Measurements from ENCODE around the gene CACNA1I. TPM values are rescaled to one million over a fixed set of nuclear protein-coding genes. Genes with fewer than 3 reads are reported as not detected.

Gene CACNA1I
- total and polyA plus RNA-seq, 2 of the 8 experiments (the other 6 are each of a cell fraction or from before 2014, with no cell fraction given), result 0.77 to 1.2 TPM

DNA sequence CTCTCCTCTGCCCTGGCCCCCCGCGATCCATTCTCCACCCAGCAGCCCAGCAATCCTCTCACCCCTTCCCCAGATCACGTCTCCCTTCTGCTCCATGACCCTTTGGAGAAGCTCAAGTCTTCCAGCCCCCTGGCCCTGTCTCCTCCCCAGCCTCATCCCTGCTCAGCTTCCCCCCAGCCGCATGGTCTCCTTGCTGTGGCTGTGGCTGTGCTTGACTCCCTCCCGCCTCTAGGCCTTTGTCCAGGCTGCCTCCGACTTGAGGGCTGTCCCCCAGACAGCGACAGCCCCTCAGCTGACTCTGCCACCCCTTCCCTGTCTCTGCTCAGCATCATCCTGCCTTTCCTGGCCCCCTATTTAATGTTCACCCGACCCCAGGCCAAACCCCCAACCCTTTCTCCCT lies 59.3 kb downstream of the CACNA1I start:
- 75% methylated on average over 8 of the region's 8 CpGs; no CpG with 5 or more reads in 1 of the 2 experiments for WGBS, 2 experiments (ENCODE audit: extremely low coverage in 1 of 2, insufficient coverage in 1 of 2, insufficient read length in 1 of 2, insufficient replicate concordance in 2 of 2, low coverage in 1 of 2, low lambda C conversion rate in 2 of 2, missing lambda C conversion rate in 1 of 2)
- Histone ChIP-seq H3K4me3 (ENCODE audit: extremely low read depth in 1 of 4, insufficient read depth in 2 of 4, low read depth in 3 of 4, low read length in 4 of 4) (no peak overlapping the region), H3K79me2 (ENCODE audit: control insufficient read depth in 1 of 2, insufficient read depth in 2 of 2, low read length in 2 of 2) (no peaks in the 10 kb centered on the region), H3K4me2 (ENCODE audit: insufficient read depth in 1 of 2, low read depth in 2 of 2, low read length in 2 of 2) (no peak overlapping the region), H3K79me1 (ENCODE audit: low read depth, low read length) (no peaks in the 10 kb centered on the region), H4K91ac (replicated peaks; ENCODE audit: insufficient read length, low read length) (no peak overlapping the region), H4K8ac (ENCODE audit: extremely low read depth, insufficient read depth, low read length) (peak overlapping the region; percentile 35; the same call in 1 of the 2 replicates), H3K14ac (ENCODE audit: insufficient read length) (no peak overlapping the region), H2BK20ac (ENCODE audit: low read length) (no peak overlapping the region), H2AFZ (ENCODE audit: low read length) (no peak overlapping the region), H3K18ac (ENCODE audit: extremely low read depth, low read length) (no peak overlapping the region), H3K27me3 (replicated peaks in 1 of 4; ENCODE audit: control insufficient read depth in 3 of 4, extremely low read depth in 1 of 4, insufficient read depth in 3 of 4, low read length in 3 of 4) (no peaks in the 10 kb centered on the region), H3K23ac (ENCODE audit: insufficient read length) (no peak overlapping the region), H2BK15ac (ENCODE audit: low read length) (no peak overlapping the region), H4K5ac (ENCODE audit: insufficient read length, low read depth, low read length) (no peak overlapping the region), H3K27ac (ENCODE audit: low read depth, low read length) (no peak overlapping the region), H3K9me3 (ENCODE audit: insufficient read depth in 2 of 2, low read depth in 1 of 2, low read length in 1 of 2) (no peaks in the 10 kb centered on the region), H2BK5ac (ENCODE audit: low read depth, low read length) (no peak overlapping the region; the same call in 1 of the 2 replicates), H3K4ac (replicated peaks; ENCODE audit: insufficient read length, low read depth, low read length) (no peak overlapping the region), H2BK120ac (replicated peaks; ENCODE audit: low read depth, low read length) (no peak overlapping the region), H2AK5ac (ENCODE audit: low read depth, low read length) (no peak overlapping the region), H2BK12ac (ENCODE audit: low read depth, low read length) (peak overlapping the region; percentile 27; the same call in 1 of the 2 replicates), H3K23me2 (ENCODE audit: low read depth, low read length) (no peaks in the 10 kb centered on the region; the same call in 1 of the 2 replicates), H3K36me3 (ENCODE audit: control insufficient read depth in 2 of 4, insufficient read depth in 4 of 4, low read length in 3 of 4) (no peaks in the 10 kb centered on the region), H3K56ac (replicated peaks; ENCODE audit: insufficient read length, low read depth, low read length) (no peak overlapping the region), H4K20me1 (replicated peaks in 1 of 2; ENCODE audit: control insufficient read depth in 1 of 2, insufficient read depth in 2 of 2, low read length in 2 of 2) (peaks cover 0 to 3% of the 10 kb centered on the region in 2 experiments), H3K9ac (replicated peaks in 1 of 4; ENCODE audit: extremely low read depth in 1 of 4, low read depth in 3 of 4, low read length in 3 of 4) (no peak overlapping the region), H3K4me1 (replicated peaks in 1 of 4; ENCODE audit: control insufficient read depth in 3 of 4, insufficient read depth in 4 of 4, low read length in 3 of 4) (peaks cover 3 to 19% (median 7%) of the 10 kb centered on the region in 4 experiments)
- ChIA-PET POLR2A (ENCODE audit: partially characterized antibody) (interaction anchor here (1.0 to 1.2 kb wide), 2 partner anchors 54 to 286 kb away, joined by 3 read pairs; no protein-coding TSS in a partner anchor), CTCF (ENCODE audit: partially characterized antibody) (interaction anchor here (0.9 to 1.9 kb wide), 2 partner anchors 14 to 132 kb away, joined by 4 read pairs; no protein-coding TSS in a partner anchor)
- no peak for FAIRE-seq
- no peak for DNase-seq (ENCODE audit: low read depth in 1 of 2, low spot score in 2 of 2)
- TF ChIP-seq POLR2AphosphoS5 (IDR thresholded peaks at IDR 0.05; ENCODE audit: low read depth, low read length) (no peak), SIN3A (conservative IDR thresholded peaks at IDR 0.05 in 1 of 2, IDR thresholded peaks at IDR 0.05 in 1 of 2; ENCODE audit: low read depth in 1 of 2, low read length in 2 of 2) (no peak), RXRA (IDR thresholded peaks at IDR 0.05; ENCODE audit: insufficient read depth, low read depth, low read length) (no peak), BACH1 (IDR thresholded peaks at IDR 0.05; ENCODE audit: low read length) (no peak), KDM1A (IDR thresholded peaks at IDR 0.05; ENCODE audit: borderline replicate concordance, low read length) (no peak)
- TF ChIP-seq, protein P1, sequence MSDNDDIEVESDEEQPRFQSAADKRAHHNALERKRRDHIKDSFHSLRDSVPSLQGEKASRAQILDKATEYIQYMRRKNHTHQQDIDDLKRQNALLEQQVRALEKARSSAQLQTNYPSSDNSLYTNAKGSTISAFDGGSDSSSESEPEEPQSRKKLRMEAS (IDR thresholded peaks at IDR 0.05), result no peak
- TF ChIP-seq, protein P2, sequence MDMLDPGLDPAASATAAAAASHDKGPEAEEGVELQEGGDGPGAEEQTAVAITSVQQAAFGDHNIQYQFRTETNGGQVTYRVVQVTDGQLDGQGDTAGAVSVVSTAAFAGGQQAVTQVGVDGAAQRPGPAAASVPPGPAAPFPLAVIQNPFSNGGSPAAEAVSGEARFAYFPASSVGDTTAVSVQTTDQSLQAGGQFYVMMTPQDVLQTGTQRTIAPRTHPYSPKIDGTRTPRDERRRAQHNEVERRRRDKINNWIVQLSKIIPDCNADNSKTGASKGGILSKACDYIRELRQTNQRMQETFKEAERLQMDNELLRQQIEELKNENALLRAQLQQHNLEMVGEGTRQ (IDR thresholded peaks at IDR 0.05; ENCODE audit: low read length), result no peak
- TF ChIP-seq, protein P3, sequence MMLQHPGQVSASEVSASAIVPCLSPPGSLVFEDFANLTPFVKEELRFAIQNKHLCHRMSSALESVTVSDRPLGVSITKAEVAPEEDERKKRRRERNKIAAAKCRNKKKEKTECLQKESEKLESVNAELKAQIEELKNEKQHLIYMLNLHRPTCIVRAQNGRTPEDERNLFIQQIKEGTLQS (IDR thresholded peaks at IDR 0.05; ENCODE audit: insufficient read depth, low read depth, low read length), result no peak
- TF ChIP-seq, protein P4, sequence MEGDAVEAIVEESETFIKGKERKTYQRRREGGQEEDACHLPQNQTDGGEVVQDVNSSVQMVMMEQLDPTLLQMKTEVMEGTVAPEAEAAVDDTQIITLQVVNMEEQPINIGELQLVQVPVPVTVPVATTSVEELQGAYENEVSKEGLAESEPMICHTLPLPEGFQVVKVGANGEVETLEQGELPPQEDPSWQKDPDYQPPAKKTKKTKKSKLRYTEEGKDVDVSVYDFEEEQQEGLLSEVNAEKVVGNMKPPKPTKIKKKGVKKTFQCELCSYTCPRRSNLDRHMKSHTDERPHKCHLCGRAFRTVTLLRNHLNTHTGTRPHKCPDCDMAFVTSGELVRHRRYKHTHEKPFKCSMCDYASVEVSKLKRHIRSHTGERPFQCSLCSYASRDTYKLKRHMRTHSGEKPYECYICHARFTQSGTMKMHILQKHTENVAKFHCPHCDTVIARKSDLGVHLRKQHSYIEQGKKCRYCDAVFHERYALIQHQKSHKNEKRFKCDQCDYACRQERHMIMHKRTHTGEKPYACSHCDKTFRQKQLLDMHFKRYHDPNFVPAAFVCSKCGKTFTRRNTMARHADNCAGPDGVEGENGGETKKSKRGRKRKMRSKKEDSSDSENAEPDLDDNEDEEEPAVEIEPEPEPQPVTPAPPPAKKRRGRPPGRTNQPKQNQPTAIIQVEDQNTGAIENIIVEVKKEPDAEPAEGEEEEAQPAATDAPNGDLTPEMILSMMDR (IDR thresholded peaks at IDR 0.05; ENCODE audit: control extremely low read depth in 1 of 3, insufficient read depth in 1 of 3, low read depth in 1 of 3, low read length in 3 of 3), result no peak
